GM18858 (cell line): Measurements from ENCODE around the gene FAR1.
"Not testable (repeated sequence)": the region's sequence is repeated elsewhere in the genome, so short reads cannot be mapped to it uniquely, and the experiment has no call there.

ENCODE experiments used
- ATAC-seq: cut with Tn5 transposase; IDR thresholded peaks from one replicate; pipeline ENCODE4 v1.9.1; 2021; ENCODE audit not compliant: unreplicated experiment

FAR1 gene

GRCh38 chr11:13668102-13668956, at the start of gene FAR1:
Gene FAR1 (plus strand): TSS chr11:13668668. CDS start chr11:13694766, 26,098 bp downstream.
- peak; percentile 84 for ATAC-seq

- ATAC-seq: no peak
These were observed 48.4 kb upstream of the FAR1 start for GRCh38 chr11:13620063-13620462.

GRCh38 chr11:13626818-13627217, 41.6 kb upstream of the FAR1 start:
- ATAC-seq: not testable (repeated sequence)

DNA sequence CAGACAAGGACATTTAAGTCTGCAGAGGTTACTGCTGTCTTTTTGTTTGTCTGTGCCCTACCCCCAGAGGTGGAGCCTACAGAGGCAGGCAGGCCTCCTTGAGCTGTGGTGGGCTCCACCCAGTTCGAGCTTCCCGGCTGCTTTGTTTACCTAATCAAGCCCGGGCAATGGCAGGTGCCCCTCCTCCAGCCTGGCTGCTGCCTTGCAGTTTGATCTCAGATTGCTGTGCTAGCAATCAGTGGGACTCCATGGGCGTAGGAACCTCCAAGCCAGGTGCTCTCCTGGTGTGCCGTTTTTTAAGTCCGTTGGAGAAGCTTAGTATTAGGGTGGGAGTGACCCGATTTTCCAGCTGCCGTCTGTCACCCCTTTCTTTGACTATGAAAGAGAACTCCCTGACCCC, 39.8 kb upstream of the FAR1 start:
- ATAC-seq: not testable (repeated sequence)

DNA sequence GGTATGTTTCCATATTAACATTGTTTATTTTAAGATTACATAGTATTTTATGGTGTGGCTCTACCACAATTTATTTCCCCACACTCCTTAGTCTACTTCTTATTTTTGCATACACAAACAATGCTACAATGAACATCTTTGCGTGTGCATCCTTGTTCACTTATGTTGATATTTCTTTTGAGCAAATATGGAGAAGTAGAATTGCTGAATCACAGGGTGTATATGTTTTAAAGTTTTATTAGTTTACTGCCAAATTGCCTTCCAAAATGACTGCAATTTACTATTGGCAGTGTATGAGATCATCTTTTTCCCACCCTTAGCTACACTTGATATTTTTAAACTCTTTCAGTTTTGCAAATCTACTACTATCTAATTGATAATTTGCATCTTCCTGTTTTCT, 38.7 kb upstream of the FAR1 start:
- no peak for ATAC-seq

- no peak for ATAC-seq
These were observed 33.2 kb upstream of the FAR1 start for GRCh38 chr11:13635290-13635689.

- ATAC-seq: no peak
These were observed 32.7 kb upstream of the FAR1 start for GRCh38 chr11:13635804-13636203.

GRCh38 chr11:13637125-13638069, 31.1 kb upstream of the FAR1 start:
- ATAC-seq: no peak

DNA sequence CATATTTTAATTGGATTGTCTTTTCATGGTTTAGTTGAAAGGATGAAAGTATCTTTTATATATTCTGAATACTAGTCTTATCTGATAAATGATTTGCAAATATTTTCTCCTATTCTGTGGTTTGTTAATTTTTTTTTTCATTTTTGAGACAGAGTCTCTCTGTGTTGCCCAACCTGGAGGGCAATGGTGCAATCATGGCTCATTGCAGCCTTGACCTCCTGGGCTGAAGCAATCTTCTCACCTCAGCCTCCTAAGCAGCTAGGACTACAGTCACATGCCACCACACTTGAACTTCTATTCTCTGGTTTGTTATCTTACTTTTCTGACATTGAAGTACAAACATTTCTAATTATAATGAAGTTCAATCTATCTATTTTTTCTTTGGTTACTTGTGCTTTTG, 30.0 kb upstream of the FAR1 start:
- ATAC-seq: no peak

DNA sequence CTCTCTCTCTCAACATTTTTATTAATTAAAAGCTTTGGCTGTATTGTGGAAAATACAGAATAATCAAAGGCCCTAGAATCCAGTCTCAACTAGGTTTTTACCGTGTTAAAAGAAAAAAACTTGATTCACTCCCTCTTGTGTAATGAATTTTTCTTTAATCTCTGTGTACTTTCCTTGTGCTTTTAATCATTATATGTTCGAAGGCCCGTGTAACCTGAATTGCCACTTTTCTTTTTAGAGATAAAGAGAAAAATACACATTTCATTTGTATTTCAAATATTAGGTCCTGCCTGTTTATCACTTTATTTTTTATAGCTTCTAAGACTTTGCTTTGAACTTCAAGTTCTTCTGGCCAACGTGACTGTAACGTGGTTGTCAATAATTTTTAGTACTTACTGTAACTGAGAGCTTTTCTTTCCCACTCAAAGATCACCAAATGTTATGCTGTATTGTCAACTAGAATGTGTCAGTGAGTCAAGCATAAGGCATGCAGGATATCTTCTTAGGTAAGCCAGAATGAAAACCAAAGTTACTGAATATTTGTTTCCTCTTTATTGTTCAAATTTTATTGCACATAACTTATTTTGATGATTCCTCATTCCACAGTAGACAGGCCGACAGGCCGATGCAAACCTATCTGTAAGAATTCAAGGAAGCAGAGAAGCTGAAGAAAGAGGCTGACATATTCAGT, 23.3 kb upstream of the FAR1 start:
- ATAC-seq: no peak

DNA sequence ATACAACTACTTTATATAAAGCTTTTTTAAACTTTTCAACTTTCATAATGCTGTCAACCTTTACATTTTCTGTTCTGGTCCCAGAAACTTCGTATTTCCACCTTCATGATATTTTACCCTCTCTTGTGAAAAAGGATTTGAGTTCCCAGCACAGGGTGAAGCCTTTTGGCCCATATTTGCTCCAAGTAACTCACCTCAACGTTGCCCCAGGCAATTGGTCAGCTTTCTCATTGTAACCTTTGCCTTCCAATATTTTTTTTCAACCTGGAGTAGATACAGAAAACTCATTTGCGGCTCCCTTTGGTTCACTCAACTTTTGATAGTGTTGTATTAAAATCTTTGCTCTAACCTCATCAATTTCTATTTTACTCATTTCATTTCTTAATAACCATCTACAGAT, 21.1 kb upstream of the FAR1 start:
- ATAC-seq: no peak

GRCh38 chr11:13649619-13650018, 18.8 kb upstream of the FAR1 start:
- no peak for ATAC-seq

GRCh38 chr11:13651515-13651914, 17.0 kb upstream of the FAR1 start:
- ATAC-seq: not testable (repeated sequence)

DNA sequence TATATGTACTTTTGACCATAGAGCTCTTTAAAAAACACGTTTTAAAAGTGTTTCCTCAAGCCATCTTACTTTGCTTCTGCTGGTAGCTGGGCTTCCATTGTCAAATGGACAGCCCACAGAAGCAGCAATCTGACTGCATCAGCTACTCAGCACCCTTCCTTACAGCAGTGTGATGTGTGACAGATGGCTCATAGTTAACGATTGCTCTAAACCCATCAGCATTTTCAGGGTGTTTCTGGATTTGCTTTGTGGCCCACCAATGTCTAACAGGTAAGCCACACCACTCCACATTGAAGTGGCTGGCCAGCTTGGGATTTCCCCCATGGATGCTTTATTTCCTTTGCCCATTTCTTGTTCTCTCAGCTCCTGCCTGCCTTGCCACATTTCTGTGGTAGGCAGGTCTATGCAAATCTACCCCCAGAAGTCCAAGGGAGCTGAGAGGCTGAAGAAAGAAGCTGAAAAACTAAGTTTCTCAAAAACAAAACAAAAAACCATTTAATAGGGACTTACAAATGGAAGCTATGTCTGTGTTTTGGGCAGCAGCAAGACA, 7.3 kb upstream of the FAR1 start:
- no peak for ATAC-seq

GRCh38 chr11:13663631-13664071, 4.8 kb upstream of the FAR1 start:
- no peak for ATAC-seq

GRCh38 chr11:13664351-13664750, 4.1 kb upstream of the FAR1 start:
- ATAC-seq: no peak

DNA sequence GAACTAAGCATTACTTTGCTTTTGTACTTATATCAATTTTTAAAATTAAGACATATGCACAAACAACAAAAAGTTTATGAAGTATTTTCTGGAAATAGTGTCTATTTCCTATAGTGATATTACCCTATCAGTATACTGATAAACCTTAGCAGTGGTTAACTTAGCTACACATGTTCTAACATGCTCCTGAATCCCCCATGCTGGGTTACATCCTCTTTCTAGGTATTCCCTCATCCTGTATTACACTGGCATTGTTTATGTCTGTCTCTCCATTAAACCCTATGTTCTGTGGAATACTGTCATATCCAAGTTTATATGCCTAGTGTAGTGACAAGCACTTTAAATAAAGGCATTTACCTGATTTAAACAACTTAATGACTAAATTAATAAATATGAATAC, 1.8 kb upstream of the FAR1 start:
- ATAC-seq: no peak

- ATAC-seq: no peak
These were observed 1.2 kb upstream of the FAR1 start for GRCh38 chr11:13667245-13667644.

DNA sequence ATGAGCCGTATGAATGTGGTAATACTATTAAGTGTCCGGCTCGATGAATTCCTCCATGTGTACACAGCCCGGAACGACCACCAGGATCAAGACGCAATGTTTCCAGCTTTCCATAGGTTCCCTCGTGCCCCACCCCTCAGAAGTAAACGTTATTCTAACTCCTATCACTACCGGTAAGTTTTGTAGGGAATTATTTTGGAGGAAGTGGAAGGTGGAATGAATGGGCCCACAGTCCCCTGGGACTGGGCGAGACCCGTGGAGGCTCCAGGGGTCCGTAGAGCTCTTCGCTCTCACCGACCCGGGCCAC, 720 bp upstream of the FAR1 start:
- ATAC-seq: no peak

DNA sequence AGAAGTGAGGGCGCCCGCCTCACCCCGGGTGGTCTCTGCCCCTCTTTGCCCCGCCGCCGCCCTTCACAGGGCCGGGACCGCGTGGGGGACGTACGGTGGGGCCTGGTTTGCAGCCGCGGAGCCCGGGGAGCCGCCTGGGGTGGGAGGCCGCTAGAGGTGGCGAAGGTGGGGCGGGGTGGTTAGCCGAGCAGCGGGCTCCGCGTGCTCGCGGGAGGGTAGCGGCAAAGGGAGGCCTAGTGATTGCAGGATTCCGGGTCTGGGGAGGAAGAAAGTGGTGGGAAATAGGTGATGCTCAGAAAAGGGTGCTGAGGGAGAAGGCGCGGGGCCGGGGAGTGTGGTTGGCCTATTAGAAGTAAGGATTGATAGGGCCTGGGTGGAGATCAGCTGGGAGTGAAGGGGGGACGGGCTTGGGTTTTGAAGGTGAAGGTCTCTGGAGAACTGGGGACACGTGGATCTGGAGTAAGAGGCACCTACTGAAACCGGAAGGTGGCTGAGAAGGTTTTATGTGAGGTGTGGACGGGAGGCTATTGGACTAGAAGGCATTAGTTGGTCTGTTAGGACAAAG, 571 bp downstream of the FAR1 start:
- ATAC-seq: no peak
